ENCODE results near the gene OLFML2B. TPM values are rescaled to one million over a fixed set of nuclear protein-coding genes. Genes with fewer than 3 reads are reported as not detected.
A peak's percentile ranks its signal among the peaks of the same experiment; 100 is the strongest.

The OLFML2B gene
- total and polyA plus RNA-seq, 2 of the 4 experiments (the other 2 are of a cell fraction) = 0.36 to 0.74 TPM

GRCh38 chr1:162019006-162019405, 4.7 kb downstream of the OLFML2B start:
- dilution Hi-C loops (cut with HindIII; ENCODE audit: low sequenced_read_pairs, unreplicated experiment) = no loop called here
- Histone ChIP-seq H4K91ac (ENCODE audit: insufficient read depth, low read depth, low read length) (no peak overlapping the region), H2BK15ac (ENCODE audit: low read depth, low read length) (no peak overlapping the region), H3K9me1 (ENCODE audit: insufficient read depth, low read length) (no peaks in the 10 kb centered on the region), H3K4me1 (ENCODE audit: control insufficient read depth, insufficient read depth, low read length) (peaks cover 5% of the 10 kb centered on the region; the same call in 1 of the 2 replicates), H3K23ac (ENCODE audit: low read depth, low read length) (no peak overlapping the region), H3K14ac (replicated peaks; ENCODE audit: low read depth, low read length) (no peak overlapping the region), H3K79me1 (ENCODE audit: low read depth in 1 of 2, low read length in 2 of 2) (no peaks in the 10 kb centered on the region), H4K5ac (ENCODE audit: low read depth, low read length) (no peak overlapping the region), H3K4me3 (ENCODE audit: insufficient read depth, low read depth, low read length) (no peak overlapping the region), H2AFZ (replicated peaks; ENCODE audit: low read length, poor library complexity) (no peak overlapping the region), H2AK5ac (ENCODE audit: low read depth, low read length) (no peak overlapping the region), H3K4ac (ENCODE audit: low read depth, low read length) (no peak overlapping the region), H3K18ac (ENCODE audit: low read depth, low read length) (no peak overlapping the region), H2AK9ac (replicated peaks; ENCODE audit: low read depth, low read length, poor library complexity) (no peak overlapping the region), H4K20me1 (ENCODE audit: insufficient read depth, low read length) (no peaks in the 10 kb centered on the region), H3K56ac (ENCODE audit: extremely low read depth, insufficient read depth, low read length) (no peak overlapping the region), H2BK20ac (ENCODE audit: low read depth, low read length) (no peak overlapping the region), H4K8ac (ENCODE audit: low read depth in 2 of 2, low read length in 2 of 2) (no peak overlapping the region), H3K9ac (ENCODE audit: low read depth, low read length) (no peak overlapping the region), H2BK120ac (ENCODE audit: low read depth, low read length) (no peak overlapping the region), H2BK5ac (ENCODE audit: low read depth, low read length, poor library complexity, severe bottlenecking) (no peak overlapping the region), H3K27me3 (ENCODE audit: control insufficient read depth, insufficient read depth, low read length) (peaks cover 3% of the 10 kb centered on the region), H3K36me3 (ENCODE audit: control insufficient read depth, insufficient read depth, low read length) (no peaks in the 10 kb centered on the region), H3K4me2 (ENCODE audit: low read depth, low read length) (no peak overlapping the region), H3K27ac (ENCODE audit: insufficient read depth, low read length) (no peak overlapping the region), H3K9me3 (ENCODE audit: control insufficient read depth, insufficient read depth, low read length) (no peaks in the 10 kb centered on the region)
- in situ Hi-C loops (cut with MboI; ENCODE audit: low sequenced_read_pairs) = no loop called here
- intact Hi-C loops (cut with micrococcal nuclease) = no loop called here
- BruUV-seq (replicated peaks) = no TSS peak
- ChIA-PET CTCF (interaction anchor here (1.2 kb wide), 1 partner anchor 226 kb away, joined by 3 read pairs; no protein-coding TSS in a partner anchor), POLR2A (ENCODE audit: unreplicated experiment) (interaction anchor here (0.5 kb wide), 1 partner anchor 21 kb away, joined by 3 read pairs; no protein-coding TSS in a partner anchor)
- peak; percentile 73 for DNase-seq
- no peak for ATAC-seq (ENCODE audit: low read depth)
- TF ChIP-seq RAD21 (IDR thresholded peaks at IDR 0.05; ENCODE audit: low read length) = no peak
- no peak for TF ChIP-seq FOS (IDR thresholded peaks at IDR 0.05; ENCODE audit: low read depth, low read length)
- TF ChIP-seq ELK1 (IDR thresholded peaks at IDR 0.05; ENCODE audit: borderline replicate concordance, low read depth, low read length) = no peak
- no peak for TF ChIP-seq CTCF (conservative IDR thresholded peaks at IDR 0.05; ENCODE audit: low read depth, low read length)
- no peak for TF ChIP-seq MAFK (IDR thresholded peaks at IDR 0.05; ENCODE audit: low read depth, low read length)
- no peak for TF ChIP-seq BHLHE40 (IDR thresholded peaks at IDR 0.05; ENCODE audit: low read depth, low read length)
- TF ChIP-seq NFE2L2 (IDR thresholded peaks at IDR 0.05; ENCODE audit: low read depth, low read length) = no peak
- no peak for TF ChIP-seq MAZ (IDR thresholded peaks at IDR 0.05; ENCODE audit: borderline replicate concordance, low read depth, low read length)
- WGBS, 2 experiments (ENCODE audit: extremely low coverage in 2 of 2, insufficient read length in 1 of 2) = no CpG with 5 or more reads among the region's 4 CpGs

Measured in IMR-90 (cell line).